HepG2 (cell line): ENCODE data around the gene IKZF2. TPM values are rescaled to one million over a fixed set of nuclear protein-coding genes. Genes with fewer than 3 reads are reported as not detected.

Experiments used
- BCL3 ChIP-seq: sonication (generic); formaldehyde crosslinking; IDR thresholded peaks from 2 replicates; pipeline ENCODE4 v1.5.1; 2020; ENCODE audit warnings: mild to moderate bottlenecking, missing genetic modification reagents, moderate library complexity
- FOXA3 ChIP-seq: IDR thresholded peaks from 2 replicates; pipeline ENCODE4 v1.6.1; 2016; ENCODE audit warnings: missing genetic modification reagents, missing compliant biosample characterization
- GFI1 ChIP-seq: sonication (generic); formaldehyde crosslinking; IDR thresholded peaks from 2 replicates; pipeline ENCODE4 v1.5.0; 2020; ENCODE audit warnings: missing genetic modification reagents, mild to moderate bottlenecking, borderline replicate concordance
- GMEB1 ChIP-seq: sonication (generic); formaldehyde crosslinking; IDR thresholded peaks from 2 replicates; pipeline ENCODE4 v1.5.1; 2020; ENCODE audit warnings: missing genetic modification reagents, mild to moderate bottlenecking, borderline replicate concordance
- MAZ ChIP-seq, 2 experiments: sonication (generic) in 1 of 2; formaldehyde crosslinking in 1 of 2; IDR thresholded peaks; 2 replicates each; pipeline versions ENCODE4 v1.5.0 to v1.6.1; 2012 to 2020; ENCODE audit warnings: low read depth in 2 of 2, mild to moderate bottlenecking in 2 of 2, borderline replicate concordance in 1 of 2, improper control_type of control experiment in 1 of 2, low read length in 1 of 2, missing genetic modification reagents in 1 of 2, moderate library complexity in 1 of 2
- PITX1 ChIP-seq: sonication (generic); formaldehyde crosslinking; IDR thresholded peaks from 2 replicates; pipeline ENCODE4 v1.5.1; 2020; ENCODE audit warnings: mild to moderate bottlenecking, missing genetic modification reagents
- RAD51 ChIP-seq: fragments of 450-650 bp; IDR thresholded peaks from 2 replicates; pipeline ENCODE4 v1.6.1; 2016; ENCODE audit warnings: borderline replicate concordance
- RNF2 ChIP-seq: fragments of 450-650 bp; conservative IDR thresholded peaks from 2 replicates; pipeline ENCODE4 v1.6.1; 2016; ENCODE audit warnings: low read depth
- SOX13 ChIP-seq, 3 experiments: fragments of 450-650 bp in 1 of 3; sonication (generic) in 1 of 3; formaldehyde crosslinking in 1 of 3; IDR thresholded peaks in 2 of 3; conservative IDR thresholded peaks in 1 of 3; 2 replicates each; pipeline versions ENCODE4 v1.5.0 to v1.6.1; 2016 to 2020; ENCODE audit warnings: antibody characterized with exemption in 1 of 3, mild to moderate bottlenecking in 1 of 3, missing compliant biosample characterization in 1 of 3, missing genetic modification reagents in 1 of 3, moderate library complexity in 1 of 3
- XRCC5 ChIP-seq: fragments of 200-400 bp; formaldehyde crosslinking; optimal IDR thresholded peaks from 2 replicates; pipeline ENCODE3; 2017; ENCODE audit warnings: mild to moderate bottlenecking, low read length
- ZFP41 ChIP-seq: sonication (generic); formaldehyde crosslinking; IDR thresholded peaks from 2 replicates; pipeline ENCODE4 v1.4.0; 2020; ENCODE audit warnings: mild to moderate bottlenecking, missing genetic modification reagents, borderline replicate concordance
- ZNF225 ChIP-seq: sonication (generic); formaldehyde crosslinking; IDR thresholded peaks from 2 replicates; pipeline ENCODE4 v1.4.0; 2020; ENCODE audit warnings: mild to moderate bottlenecking, missing genetic modification reagents
- ZNF543 ChIP-seq: sonication (generic); formaldehyde crosslinking; IDR thresholded peaks from 2 replicates; pipeline ENCODE4 v1.4.0; 2020; ENCODE audit warnings: mild to moderate bottlenecking, missing genetic modification reagents
- ZNF709 ChIP-seq: sonication (generic); formaldehyde crosslinking; IDR thresholded peaks from 2 replicates; pipeline ENCODE4 v1.5.0; 2020; ENCODE audit warnings: mild to moderate bottlenecking, missing genetic modification reagents
- ZNF761 ChIP-seq: sonication (generic); formaldehyde crosslinking; conservative IDR thresholded peaks from 2 replicates; pipeline ENCODE4 v1.4.0; 2020; ENCODE audit warnings: mild to moderate bottlenecking, missing genetic modification reagents
- ZNF883 ChIP-seq: sonication (generic); formaldehyde crosslinking; IDR thresholded peaks from 2 replicates; pipeline ENCODE4 v1.5.1; 2020; ENCODE audit warnings: mild to moderate bottlenecking, missing genetic modification reagents; ENCODE audit errors: not compliant biosample characterization
- ZSCAN20 ChIP-seq: sonication (generic); formaldehyde crosslinking; IDR thresholded peaks from 2 replicates; pipeline ENCODE4 v1.4.0; 2020; ENCODE audit warnings: missing genetic modification reagents, mild to moderate bottlenecking, borderline replicate concordance
- polyA plus RNA-seq, 8 experiments: library from polyadenylated mRNA; depleted of rRNA in 3 of 8; stranded (reverse) in 7 of 8; unstranded in 1 of 8; fragments of >200 nt; fragmentation: Illumina TruSeq in 4 of 8; extraction: Trizol in 4 of 8; gene quantifications; 2 replicates each; pipeline versions ENCODE4 v1.2.1 to v1.2.3, GENCODE V29; 2011 to 2016; ENCODE audit warnings: low read depth in 4 of 8, missing spikeins in 1 of 8, mixed read lengths in 1 of 8; ENCODE audit not compliant: insufficient read depth in 1 of 8
- total RNA-seq, 5 experiments: library from RNA; depleted of rRNA; stranded (reverse); fragments of >200 nt; fragmentation: Illumina TruSeq; extraction: Trizol; gene quantifications; 2 replicates each; pipeline ENCODE4 v1.2.3, GENCODE V29; 2016; ENCODE audit warnings: low read depth in 1 of 5
- TF ChIP-seq, protein P1 (sequence below): sonication (generic); formaldehyde crosslinking; IDR thresholded peaks from 2 replicates; pipeline ENCODE4 v1.5.1; 2020; ENCODE audit warnings: mild to moderate bottlenecking, missing genetic modification reagents, moderate library complexity
- TF ChIP-seq, protein P2 (sequence below): sonication (generic); formaldehyde crosslinking; IDR thresholded peaks from 2 replicates; pipeline ENCODE4 v1.8.0; 2023; ENCODE audit warnings: mild to moderate bottlenecking, missing genetic modification reagents

Gene IKZF2
- total and polyA plus RNA-seq, 2 of the 13 experiments (the other 11 are each of a cell fraction or from before 2014, with no cell fraction given) = 0.18 to 0.86 TPM

DNA sequence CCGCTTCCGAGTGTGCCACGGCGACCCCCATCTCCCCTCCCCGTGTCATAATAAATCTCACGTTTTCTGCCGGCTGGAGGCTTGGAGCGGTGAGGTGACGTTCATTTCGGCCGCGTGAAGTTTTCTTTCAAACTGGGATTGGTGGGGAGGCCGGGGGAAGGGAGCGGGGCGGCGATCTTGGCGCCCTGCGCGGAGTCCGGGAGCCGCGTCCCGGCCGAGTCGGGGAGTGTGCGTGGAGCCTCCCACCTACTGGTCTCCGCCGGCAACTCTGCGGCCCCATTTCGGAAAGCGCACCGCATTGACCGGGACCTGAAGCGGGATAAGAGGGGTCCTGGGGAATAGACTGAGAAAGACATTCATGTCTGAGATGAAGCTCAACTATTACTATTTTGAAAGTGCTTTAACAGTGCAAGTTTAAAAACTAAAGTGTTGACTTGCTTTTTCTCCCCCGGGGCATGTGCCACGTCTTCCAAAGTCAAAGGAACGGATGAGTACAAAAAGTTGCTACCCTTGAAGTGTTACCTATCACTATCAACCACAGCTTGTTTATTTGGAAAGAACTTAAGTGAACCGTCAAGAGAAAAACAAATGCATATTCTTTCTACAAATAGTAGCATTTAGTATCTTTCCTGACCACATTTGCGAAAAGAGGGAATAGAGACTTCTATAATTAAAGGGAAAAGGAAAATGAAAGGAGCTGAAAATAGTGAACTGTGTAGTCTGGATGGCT is 818 bp upstream of the IKZF2 start (continued):
- TF ChIP-seq GMEB1 (CRISPR knock-in tag) (peak; percentile 58; the same call in 1 of the 2 replicates), GFI1 (CRISPR knock-in tag) (0 out of 2 replicates have a peak, but pooled peaks have one; percentile 47), PITX1 (0 out of 2 replicates have a peak, but pooled peaks have one; percentile 44), ZSCAN20 (CRISPR knock-in tag) (0 out of 2 replicates have a peak, but pooled peaks have one; percentile 5), ZNF883 (CRISPR knock-in tag) (peak; percentile 15), ZNF225 (CRISPR knock-in tag) (0 out of 2 replicates have a peak, but pooled peaks have one; percentile 2), ZNF709 (CRISPR knock-in tag) (peak; percentile 56; the same call in 1 of the 2 replicates), FOXA3 (CRISPR knock-in tag) (0 out of 2 replicates have a peak, but pooled peaks have one; percentile 5), MAZ (IDR thresholded peaks at IDR 0.05; ENCODE audit: borderline replicate concordance, low read depth, low read length) (peak; percentile 9; the same call in 1 of the 2 replicates), MAZ (CRISPR knock-in tag; IDR thresholded peaks at IDR 0.05; ENCODE audit: low read depth) (no peak; the same call in 1 of the 2 replicates), ZNF543 (CRISPR knock-in tag) (0 out of 2 replicates have a peak, but pooled peaks have one; percentile 36), ZFP41 (no peak), ZNF761 (CRISPR knock-in tag) (0 out of 2 replicates have a peak, but pooled peaks have one; percentile 22), RAD51 (no peak), XRCC5 (peak; percentile 51), BCL3 (CRISPR knock-in tag) (0 out of 2 replicates have a peak, but pooled peaks have one; percentile 72), RNF2 (peak; percentile 81), SOX13 (IDR thresholded peaks at IDR 0.05) (no peak), SOX13 (CRISPR knock-in tag; conservative IDR thresholded peaks at IDR 0.05 in 1 of 2, IDR thresholded peaks at IDR 0.05 in 1 of 2) (no peak)
- TF ChIP-seq, protein P1, sequence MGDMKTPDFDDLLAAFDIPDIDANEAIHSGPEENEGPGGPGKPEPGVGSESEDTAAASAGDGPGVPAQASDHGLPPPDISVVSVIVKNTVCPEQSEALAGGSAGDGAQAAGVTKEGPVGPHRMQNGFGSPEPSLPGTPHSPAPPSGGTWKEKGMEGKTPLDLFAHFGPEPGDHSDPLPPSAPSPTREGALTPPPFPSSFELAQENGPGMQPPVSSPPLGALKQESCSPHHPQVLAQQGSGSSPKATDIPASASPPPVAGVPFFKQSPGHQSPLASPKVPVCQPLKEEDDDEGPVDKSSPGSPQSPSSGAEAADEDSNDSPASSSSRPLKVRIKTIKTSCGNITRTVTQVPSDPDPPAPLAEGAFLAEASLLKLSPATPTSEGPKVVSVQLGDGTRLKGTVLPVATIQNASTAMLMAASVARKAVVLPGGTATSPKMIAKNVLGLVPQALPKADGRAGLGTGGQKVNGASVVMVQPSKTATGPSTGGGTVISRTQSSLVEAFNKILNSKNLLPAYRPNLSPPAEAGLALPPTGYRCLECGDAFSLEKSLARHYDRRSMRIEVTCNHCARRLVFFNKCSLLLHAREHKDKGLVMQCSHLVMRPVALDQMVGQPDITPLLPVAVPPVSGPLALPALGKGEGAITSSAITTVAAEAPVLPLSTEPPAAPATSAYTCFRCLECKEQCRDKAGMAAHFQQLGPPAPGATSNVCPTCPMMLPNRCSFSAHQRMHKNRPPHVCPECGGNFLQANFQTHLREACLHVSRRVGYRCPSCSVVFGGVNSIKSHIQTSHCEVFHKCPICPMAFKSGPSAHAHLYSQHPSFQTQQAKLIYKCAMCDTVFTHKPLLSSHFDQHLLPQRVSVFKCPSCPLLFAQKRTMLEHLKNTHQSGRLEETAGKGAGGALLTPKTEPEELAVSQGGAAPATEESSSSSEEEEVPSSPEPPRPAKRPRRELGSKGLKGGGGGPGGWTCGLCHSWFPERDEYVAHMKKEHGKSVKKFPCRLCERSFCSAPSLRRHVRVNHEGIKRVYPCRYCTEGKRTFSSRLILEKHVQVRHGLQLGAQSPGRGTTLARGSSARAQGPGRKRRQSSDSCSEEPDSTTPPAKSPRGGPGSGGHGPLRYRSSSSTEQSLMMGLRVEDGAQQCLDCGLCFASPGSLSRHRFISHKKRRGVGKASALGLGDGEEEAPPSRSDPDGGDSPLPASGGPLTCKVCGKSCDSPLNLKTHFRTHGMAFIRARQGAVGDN (CRISPR knock-in tag) = peak; percentile 63
- TF ChIP-seq, protein P2, sequence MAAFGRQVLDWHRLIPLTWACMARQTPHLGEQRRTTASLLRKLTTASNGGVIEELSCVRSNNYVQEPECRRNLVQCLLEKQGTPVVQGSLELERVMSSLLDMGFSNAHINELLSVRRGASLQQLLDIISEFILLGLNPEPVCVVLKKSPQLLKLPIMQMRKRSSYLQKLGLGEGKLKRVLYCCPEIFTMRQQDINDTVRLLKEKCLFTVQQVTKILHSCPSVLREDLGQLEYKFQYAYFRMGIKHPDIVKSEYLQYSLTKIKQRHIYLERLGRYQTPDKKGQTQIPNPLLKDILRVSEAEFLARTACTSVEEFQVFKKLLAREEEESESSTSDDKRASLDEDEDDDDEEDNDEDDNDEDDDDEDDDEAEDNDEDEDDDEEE (CRISPR knock-in tag) = 0 out of 2 replicates have a peak, but pooled peaks have one; percentile 49
